GM18870 (cell line): ENCODE measurements around the gene ADI1.
"Not testable (repeated sequence)": the region's sequence is repeated elsewhere in the genome, so short reads cannot be mapped to it uniquely, and the experiment has no call there.

ENCODE experiments used
- ATAC-seq: cut with Tn5 transposase; IDR thresholded peaks from one replicate; pipeline ENCODE4 v1.9.1; 2021; ENCODE audit warnings: moderate library complexity; ENCODE audit not compliant: unreplicated experiment

ADI1 gene

GRCh38 chr2:3494984-3495666 is 24.2 kb downstream of the ADI1 start:
- ATAC-seq = no peak

- ATAC-seq = no peak
Observed at GRCh38 chr2:3493615-3494007, 25.7 kb downstream of the ADI1 start.

GRCh38 chr2:3492951-3493614 is 26.2 kb downstream of the ADI1 start:
- ATAC-seq = no peak

GRCh38 chr2:3492475-3492787 is 26.9 kb downstream of the ADI1 start:
- ATAC-seq = not testable (repeated sequence)

- ATAC-seq = no peak
Observed at GRCh38 chr2:3491716-3492474, 27.4 kb downstream of the ADI1 start.

- ATAC-seq = no peak
Observed at GRCh38 chr2:3491306-3491705, 28.0 kb downstream of the ADI1 start.

- no peak for ATAC-seq
Observed at GRCh38 chr2:3490191-3491170, 28.9 kb downstream of the ADI1 start.

GRCh38 chr2:3489764-3490115 is 29.6 kb downstream of the ADI1 start:
- no peak for ATAC-seq

GRCh38 chr2:3488855-3489763 is 30.2 kb downstream of the ADI1 start:
- ATAC-seq = no peak

GRCh38 chr2:3488061-3488531 is 31.2 kb downstream of the ADI1 start:
- ATAC-seq = no peak

GRCh38 chr2:3487432-3487831 is 31.9 kb downstream of the ADI1 start:
- no peak for ATAC-seq

GRCh38 chr2:3487028-3487425 is 32.3 kb downstream of the ADI1 start:
- no peak for ATAC-seq

GRCh38 chr2:3486047-3487027 is 33.0 kb downstream of the ADI1 start:
- no peak for ATAC-seq

GRCh38 chr2:3485166-3485565 is 34.2 kb downstream of the ADI1 start:
- ATAC-seq = no peak

- no peak for ATAC-seq
Observed at GRCh38 chr2:3483986-3484960, 35.1 kb downstream of the ADI1 start.

- ATAC-seq = no peak
Observed at GRCh38 chr2:3483227-3483985, 35.9 kb downstream of the ADI1 start.

- no peak for ATAC-seq
Observed at GRCh38 chr2:3482363-3482821, 36.9 kb downstream of the ADI1 start.
